ENCODE results near the gene ETNK2.
"Not testable (repeated sequence)": the region's sequence is repeated elsewhere in the genome, so short reads cannot be mapped to it uniquely, and the experiment has no call there.

ETNK2 gene

GRCh38 chr1:204094313-204094729 is 57.5 kb downstream of the ETNK2 start:
- FAIRE-seq, result no peak

GRCh38 chr1:204093781-204094180 is 58.1 kb downstream of the ETNK2 start:
- no peak for FAIRE-seq

- no peak for FAIRE-seq
Observed at GRCh38 chr1:204093421-204093717, 58.5 kb downstream of the ETNK2 start.

- FAIRE-seq, result no peak
Observed at GRCh38 chr1:204092632-204093420, 59.0 kb downstream of the ETNK2 start.

- no peak for FAIRE-seq
Observed at GRCh38 chr1:204091787-204092312, 60.0 kb downstream of the ETNK2 start.

GRCh38 chr1:204091066-204091465 is 60.8 kb downstream of the ETNK2 start:
- no peak for FAIRE-seq

- not testable (repeated sequence) for FAIRE-seq
Observed at GRCh38 chr1:204090132-204090531, 61.7 kb downstream of the ETNK2 start.

- FAIRE-seq, result no peak
Observed at GRCh38 chr1:204089044-204089751, 62.6 kb downstream of the ETNK2 start.

- FAIRE-seq, result no peak
Observed at GRCh38 chr1:204088596-204088995, 63.2 kb downstream of the ETNK2 start.

GRCh38 chr1:204087893-204088528 is 63.8 kb downstream of the ETNK2 start:
- FAIRE-seq, result no peak

- no peak for FAIRE-seq
Observed at GRCh38 chr1:204087181-204087892, 64.5 kb downstream of the ETNK2 start.

- FAIRE-seq, result no peak
Observed at GRCh38 chr1:204085876-204086275, 66.0 kb downstream of the ETNK2 start.

GRCh38 chr1:204084247-204084772 is 67.5 kb downstream of the ETNK2 start:
- peak; percentile 55 for FAIRE-seq

GRCh38 chr1:204083491-204083890 is 68.4 kb downstream of the ETNK2 start:
- FAIRE-seq, result no peak

GRCh38 chr1:204081791-204082513 is 69.9 kb downstream of the ETNK2 start:
- no peak for FAIRE-seq

- no peak for FAIRE-seq
Observed at GRCh38 chr1:204081164-204081790, 70.6 kb downstream of the ETNK2 start.

Data from islet of Langerhans (tissue), 1 donor.